ENCODE measurements around the gene CCL1.
"Not testable (repeated sequence)": the region's sequence is repeated elsewhere in the genome, so short reads cannot be mapped to it uniquely, and the experiment has no call there.

Gene CCL1

DNA sequence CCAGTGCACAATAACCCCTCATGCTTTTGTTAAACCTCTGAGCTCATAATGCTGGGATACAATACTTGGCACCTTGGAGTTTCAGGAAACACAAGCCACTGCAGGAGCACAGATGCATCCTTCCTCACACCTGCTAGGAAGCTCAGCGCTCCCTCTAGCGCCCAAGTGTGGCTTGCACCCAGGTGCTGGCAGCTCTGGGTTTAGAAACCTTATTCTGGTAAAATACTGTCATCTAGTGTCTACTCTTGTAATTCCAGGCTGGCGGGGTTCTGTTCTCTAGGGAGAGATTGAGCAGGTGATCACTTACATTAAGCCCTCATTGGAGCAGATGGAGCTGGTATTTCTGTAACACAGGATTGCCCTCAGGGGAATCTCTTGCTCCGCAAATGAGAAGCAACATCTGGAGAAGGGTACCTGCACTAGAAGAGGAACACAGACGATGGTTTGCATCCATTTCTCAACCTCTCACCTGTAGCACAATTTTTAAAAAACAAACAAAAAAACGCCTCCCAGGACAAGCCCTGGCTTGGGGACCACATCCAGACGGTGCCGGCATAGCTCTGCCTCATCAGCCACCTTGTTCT, 1.5 kb downstream of the CCL1 start:
- no peak overlapping the region for H3K4me3 ChIP-seq (ENCODE audit: low read depth, low read length)

DNA sequence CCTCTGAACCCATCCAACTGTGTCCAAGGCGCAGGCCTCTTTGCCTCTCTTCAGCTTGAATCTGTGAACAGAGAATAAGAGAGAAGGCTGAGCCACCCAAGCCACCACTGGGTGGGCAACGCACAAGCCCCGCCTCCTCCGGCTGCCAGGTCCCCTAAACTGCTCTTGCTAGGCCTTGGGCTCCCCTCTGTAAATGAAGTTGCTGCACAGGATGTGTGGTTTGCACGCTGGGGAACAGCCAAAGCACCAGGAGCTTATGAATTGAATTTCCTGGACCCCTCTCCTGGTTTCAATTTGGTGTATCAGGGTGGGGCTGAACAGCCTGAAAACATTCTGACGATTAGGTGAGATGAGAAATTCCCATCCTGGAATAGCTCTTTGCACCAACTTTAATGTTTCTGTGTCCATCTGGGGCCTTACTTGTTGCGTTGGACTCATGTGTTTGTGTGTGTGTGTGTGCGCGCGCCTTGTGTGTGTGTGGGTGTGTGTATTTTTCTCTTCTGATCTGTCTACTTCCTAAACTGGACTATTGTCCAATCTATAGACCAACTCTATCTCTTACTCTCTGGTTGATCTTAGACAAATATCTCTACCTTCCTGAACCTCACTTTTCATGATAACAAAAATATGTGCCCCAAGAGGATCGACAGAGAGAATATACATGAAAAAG, 2.3 kb downstream of the CCL1 start:
- no peak overlapping the region for H3K4me3 ChIP-seq (ENCODE audit: low read depth, low read length)

DNA sequence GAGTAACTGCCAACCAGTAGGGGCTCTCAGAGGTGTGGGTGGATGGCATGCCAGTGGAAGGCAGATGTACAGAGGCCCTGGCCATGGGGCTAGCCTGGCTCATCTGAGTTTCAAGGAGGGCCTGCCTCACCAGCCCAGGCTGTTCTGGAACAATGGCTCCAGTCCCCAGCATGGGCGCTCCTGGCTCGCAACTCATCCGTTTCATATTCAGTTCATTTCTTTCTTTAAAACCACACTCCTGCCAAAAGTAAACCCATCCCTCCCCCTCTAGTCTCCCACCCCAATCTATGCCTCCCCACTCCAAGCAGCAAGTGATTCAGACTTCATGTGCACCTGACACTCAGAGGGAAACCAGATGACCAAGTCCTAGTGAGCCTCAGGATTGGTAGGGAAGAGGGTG, 4.4 kb downstream of the CCL1 start:
- H3K4me3 ChIP-seq (ENCODE audit: low read depth, low read length), result no peak overlapping the region

DNA sequence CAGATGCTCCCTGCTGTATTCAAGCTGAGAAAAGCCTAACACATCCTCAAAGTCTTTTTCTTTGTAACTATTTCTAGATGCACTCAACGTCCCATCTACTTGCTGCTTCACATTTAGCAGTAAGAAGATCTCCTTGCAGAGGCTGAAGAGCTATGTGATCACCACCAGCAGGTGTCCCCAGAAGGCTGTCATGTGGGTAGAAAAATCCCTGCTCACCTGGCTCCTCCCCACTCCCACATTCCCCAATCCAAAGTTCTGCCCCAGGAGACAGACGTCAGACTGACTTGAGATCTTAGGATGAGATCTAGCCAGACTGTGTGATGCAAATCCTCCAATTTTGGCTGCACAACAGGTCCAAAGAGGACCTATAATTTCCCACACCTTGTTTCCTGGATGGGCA, 5.6 kb downstream of the CCL1 start:
- H3K4me3 ChIP-seq (ENCODE audit: low read depth, low read length), result no peak overlapping the region

DNA sequence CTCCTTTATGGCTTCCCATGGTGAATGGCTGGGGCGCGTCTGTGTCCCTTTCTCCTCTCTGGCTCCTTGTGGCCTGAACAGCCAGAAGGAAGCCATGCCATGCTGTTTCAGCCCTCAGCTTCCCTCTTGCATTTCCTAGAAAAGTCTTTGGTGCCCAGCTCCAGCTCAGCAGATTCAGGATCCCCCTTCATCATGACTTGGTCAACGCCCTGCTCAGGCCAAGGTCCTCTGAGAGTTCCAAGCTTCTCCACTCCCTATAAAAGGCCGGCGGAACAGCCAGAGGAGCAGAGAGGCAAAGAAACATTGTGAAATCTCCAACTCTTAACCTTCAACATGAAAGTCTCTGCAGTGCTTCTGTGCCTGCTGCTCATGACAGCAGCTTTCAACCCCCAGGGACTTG, 6.8 kb downstream of the CCL1 start, which contains the start of gene CCL13:
CCL13 (plus strand) TSS at position 287 of the 400 bp plus-strand sequence; CDS start at position 334, 47 bp downstream.
- H3K4me3 ChIP-seq (ENCODE audit: low read depth, low read length), result no peak within 1 kb of the TSS

DNA sequence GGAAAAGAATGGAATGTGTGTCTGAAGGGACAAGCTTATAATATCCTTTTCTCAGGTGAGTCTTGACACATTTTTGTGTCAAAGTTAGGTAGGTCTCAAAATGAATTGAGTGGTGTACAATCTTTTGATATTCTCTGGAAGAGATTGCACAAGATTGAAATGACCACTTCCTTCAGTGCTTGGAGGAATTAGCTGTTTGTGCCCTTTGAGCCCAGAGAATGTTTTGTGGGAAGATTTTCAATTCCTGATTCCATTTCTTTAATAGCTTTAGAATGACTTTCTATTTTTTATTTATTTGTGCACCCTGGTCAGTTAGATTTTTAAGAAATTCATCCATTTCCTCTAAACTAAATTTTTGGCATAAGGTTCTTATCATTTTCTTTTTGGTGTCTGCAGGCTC, 8.4 kb downstream of the CCL1 start:
- H3K4me3 ChIP-seq (ENCODE audit: low read depth, low read length), result no peak overlapping the region

DNA sequence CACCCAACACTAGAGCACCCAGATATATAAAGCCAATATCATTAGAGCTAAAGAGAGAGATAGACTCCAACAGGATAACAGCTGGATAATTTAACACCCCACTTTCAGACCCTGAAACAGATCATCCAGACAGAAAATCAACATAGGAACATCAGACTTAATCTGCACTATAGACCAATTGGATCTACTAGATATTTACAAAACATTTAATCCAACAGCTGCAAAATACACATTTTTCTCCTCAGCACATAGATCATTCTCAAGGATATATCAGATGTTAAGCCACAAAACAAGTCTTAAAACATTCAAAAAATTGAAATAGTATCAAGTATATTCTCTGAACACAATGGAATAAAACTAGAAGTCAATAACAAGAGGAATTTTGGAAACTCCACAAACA, 10.8 kb downstream of the CCL1 start:
- H3K4me3 ChIP-seq (ENCODE audit: low read depth, low read length), result no peak overlapping the region

DNA sequence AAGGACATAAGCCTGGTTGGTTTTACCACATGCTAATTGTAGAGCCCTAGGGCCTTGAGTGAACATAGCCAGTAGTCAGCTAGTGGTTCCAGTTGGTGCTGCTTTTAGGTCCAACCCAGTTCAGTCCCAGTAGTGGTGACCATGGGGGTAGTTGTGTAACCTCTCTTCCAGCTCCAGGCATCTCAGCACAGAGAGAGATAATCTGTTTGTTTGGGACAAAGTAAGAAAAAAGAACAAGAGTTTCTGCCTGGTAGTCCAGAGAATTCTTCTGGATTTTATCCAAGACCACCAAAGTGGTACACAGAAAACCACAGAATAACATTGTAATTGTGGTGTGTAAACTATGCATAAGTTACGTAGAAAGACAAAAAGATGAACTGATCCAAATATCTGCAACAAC, 11.9 kb downstream of the CCL1 start:
- H3K4me3 ChIP-seq (ENCODE audit: low read depth, low read length), result no peak overlapping the region

DNA sequence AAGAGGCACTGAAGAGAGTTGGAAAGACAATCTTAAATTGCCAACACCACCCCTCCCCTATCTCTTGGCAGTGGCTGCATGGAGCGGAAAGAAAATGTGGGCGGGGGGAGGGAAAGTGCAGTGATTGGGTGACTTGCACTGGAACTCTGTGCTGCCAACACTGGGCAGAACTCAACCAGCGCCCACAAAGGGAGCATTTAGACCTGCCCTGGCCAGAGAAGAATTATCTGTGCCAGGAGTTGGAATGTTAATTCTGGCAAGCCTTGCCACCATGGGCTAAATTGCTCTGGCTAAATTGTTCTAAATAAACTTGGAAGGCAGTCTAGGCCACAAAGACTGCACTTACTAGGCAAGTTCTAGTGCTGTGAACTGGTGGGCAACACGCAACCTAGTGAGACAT, 13.3 kb downstream of the CCL1 start:
- H3K4me3 ChIP-seq (ENCODE audit: low read depth, low read length), result no peak overlapping the region

DNA sequence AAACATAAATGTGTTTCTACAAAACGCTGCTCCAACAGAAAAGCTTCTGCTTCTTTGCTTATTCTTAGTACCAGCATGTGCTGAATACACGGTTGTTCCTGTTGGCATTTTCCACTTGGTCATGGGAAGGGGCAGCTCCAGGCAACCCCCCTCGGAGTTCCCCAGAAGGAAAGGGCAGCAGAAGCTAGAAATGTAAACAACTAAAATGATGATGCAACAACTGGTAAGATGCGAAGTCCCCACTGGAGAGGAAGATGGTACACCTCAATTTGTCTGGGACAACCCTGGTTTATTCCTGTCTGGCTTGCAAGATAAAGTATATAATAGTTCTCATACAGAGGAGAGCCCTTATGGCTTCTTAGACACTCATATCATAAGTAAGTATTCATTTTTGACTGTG, 16.0 kb downstream of the CCL1 start:
- no peak overlapping the region for H3K4me3 ChIP-seq (ENCODE audit: low read depth, low read length)

DNA sequence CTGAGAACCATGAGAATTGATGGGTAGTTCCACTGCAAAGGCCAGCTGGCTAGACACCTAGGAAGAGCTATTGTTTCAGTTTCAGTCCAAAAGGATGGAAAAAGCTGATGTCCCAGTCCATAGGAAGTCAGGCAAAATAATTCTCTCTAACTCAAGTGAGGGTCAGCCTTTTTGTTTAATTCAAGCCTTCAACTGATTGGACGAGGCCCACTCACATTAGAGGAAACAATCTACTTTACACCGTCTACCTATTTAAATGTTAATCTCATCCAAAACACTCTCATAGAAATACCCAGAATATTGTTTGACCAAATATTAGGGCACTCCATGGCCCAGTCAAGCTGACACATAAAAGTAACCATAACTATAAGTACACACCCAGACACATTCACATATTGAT, 21.1 kb downstream of the CCL1 start:
- no peak overlapping the region for H3K4me3 ChIP-seq (ENCODE audit: low read depth, low read length)

DNA sequence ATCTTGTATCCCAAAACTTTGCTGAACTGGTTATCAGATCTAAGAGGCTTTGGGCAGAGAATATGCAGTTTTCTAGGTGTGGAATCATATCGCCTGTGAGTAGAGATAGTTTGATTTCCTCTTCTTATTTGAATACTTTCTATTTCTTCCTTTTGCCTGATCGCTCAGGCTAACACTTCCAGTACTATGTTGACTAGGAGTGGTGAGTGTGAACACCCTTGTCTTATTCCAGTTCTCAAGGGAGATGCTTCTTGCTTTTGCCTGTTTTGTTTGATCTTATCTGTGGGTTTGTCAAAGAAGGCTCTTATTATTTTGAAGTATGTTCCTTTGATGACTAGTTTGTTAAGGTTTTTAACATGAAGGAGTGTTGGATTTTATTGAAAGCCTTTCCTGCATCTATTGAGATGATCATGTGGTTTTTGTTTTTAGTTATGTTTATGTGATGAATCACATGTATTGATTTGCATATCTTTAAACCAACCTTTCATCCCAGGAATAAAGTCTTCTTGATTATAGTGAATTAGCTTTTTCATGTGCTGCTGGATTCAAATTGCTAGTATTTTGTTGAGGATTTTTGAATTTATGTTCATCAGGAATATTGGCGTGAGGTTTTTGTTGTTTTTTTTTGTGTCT, 23.8 kb downstream of the CCL1 start:
- no peak overlapping the region for H3K4me3 ChIP-seq (ENCODE audit: low read depth, low read length)

DNA sequence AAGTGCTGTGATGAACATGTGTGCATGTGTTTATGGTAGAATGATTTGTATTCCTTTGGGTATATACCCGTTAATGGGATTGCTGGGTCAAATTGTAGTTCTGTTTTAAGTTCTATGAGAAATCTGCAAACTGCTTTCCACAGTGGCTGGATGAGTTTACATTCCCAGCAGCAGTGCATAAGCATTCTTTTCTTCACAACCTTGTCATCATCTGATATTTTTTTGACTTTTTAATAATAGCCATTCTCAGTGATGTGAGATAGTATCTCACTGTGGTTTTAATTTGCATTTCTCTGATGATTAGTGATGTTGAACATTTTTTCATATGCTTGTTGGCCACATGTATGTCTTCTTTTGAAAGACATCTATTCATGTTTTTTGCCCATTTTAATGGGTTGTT, 25.3 kb downstream of the CCL1 start:
- H3K4me3 ChIP-seq (ENCODE audit: low read depth, low read length), result no peak overlapping the region

DNA sequence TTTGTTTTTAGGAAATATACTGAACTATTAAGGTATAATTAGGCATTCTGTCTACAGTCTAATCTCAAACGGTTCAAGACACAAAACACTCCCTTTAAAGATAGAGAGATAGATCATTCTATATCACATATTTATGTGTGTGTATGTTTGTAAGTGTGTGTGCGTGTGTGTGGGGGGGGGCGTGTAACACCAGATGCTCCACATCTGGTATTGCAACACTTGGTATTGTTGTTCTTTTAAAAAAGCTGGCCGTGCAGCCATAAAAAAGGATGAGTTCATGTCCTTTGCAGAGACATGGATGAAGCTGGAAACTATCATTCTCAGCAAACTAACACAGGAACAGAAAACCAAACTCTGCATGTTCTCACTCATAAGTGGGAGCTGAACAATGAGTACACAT, 35.5 kb downstream of the CCL1 start:
- H3K4me3 ChIP-seq (ENCODE audit: low read depth, low read length), result not testable (repeated sequence)

DNA sequence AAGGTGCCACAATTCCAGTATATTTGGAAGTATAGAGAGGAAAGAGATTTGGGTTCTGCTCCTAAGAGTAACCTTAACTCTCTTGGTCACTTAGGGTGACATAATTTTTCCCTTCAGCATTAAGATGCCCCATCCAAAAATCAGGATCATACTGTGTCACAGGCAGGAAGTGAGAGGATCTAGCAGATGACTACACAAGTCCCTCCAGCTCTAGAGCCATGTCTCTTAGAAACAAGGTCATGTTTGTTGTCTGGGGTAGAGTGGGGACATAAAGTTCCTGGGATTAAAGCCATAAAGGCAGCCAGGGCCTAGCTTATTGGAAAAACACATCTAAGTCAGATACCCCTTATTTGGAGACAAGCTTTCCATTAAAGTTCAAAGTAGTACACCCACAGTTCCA, 41.1 kb downstream of the CCL1 start:
- no peak overlapping the region for H3K4me3 ChIP-seq (ENCODE audit: low read depth, low read length)

DNA sequence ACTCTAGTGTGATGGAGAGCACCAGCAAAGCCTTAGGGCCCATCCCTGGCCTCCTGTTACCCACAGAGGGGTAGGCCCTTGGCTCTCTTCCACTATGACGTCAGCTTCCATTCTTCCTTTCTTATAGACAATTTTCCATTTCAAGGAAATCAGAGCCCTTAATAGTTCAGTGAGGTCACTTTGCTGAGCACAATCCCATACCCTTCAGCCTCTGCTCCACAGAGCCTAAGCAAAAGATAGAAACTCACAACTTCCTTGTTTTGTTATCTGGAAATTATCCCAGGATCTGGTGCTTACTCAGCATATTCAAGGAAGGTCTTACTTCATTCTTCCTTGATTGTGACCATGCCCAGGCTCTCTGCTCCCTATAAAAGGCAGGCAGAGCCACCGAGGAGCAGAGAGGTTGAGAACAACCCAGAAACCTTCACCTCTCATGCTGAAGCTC, 44.0 kb downstream of the CCL1 start, which contains the start of gene CCL8:
CCL8 (plus strand) TSS at position 397 of the 445 bp plus-strand sequence. CDS start 67 bp downstream, outside the sequence.
- H3K4me3 ChIP-seq (ENCODE audit: low read depth, low read length), result no peak within 1 kb of the TSS

DNA sequence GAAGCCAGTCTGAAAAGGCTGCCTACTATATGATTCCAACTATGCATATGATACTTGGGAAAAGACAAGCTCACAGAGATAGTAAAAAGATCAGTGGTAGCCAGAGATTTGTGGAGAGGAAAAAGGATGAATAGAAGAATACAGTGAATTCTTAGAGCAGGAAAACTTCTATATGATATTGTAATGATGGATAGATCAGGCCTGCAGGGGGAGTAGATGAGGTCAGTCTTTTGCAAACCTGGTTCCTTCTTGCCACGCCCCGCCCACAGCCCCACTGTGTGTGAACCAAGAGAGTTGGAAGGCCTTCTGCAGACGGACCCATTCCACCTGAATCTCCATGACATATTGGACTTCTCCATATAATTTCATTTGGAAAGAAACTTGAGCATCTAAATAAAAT, 44.6 kb downstream of the CCL1 start:
- H3K4me3 ChIP-seq (ENCODE audit: low read depth, low read length), result no peak overlapping the region

DNA sequence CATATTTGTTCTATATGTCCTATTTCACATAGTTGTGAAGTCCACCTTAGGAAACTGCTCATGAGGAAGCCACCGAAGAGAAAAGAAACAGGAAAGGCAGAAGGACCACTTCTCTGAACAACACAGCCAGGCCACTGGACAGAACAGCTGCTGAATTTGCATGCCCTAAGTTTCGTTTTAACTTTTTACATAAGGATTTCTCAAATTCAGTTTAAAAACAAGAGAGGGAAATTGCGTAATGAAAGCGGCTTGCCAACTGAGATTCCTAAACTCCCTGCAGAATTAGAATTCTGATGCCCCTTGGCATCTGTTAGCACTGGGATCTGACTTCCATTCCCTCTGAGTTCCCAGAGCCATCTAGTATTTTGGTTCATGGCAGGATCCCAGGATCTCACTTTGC, 48.8 kb downstream of the CCL1 start:
- no peak overlapping the region for H3K4me3 ChIP-seq (ENCODE audit: low read depth, low read length)

DNA sequence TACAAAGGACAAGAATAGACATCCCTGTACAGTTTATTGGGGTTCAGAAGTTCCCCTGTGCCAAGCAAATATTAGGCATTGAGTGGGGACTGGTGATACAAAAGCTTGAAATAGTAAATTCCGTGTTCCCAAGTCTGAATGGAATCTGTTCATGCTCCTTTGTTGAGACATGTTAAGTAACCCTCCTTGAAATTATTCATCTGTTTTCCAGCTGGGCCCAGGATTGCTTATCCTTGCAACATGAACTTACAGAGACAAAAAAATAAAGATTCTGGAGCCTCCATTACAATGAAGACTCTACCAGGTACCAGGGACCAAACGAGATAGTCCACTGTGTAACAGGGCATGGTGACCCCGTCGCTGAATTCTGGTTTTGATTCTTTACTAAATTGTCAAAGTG, 49.9 kb downstream of the CCL1 start:
- H3K4me3 ChIP-seq (ENCODE audit: low read depth, low read length), result no peak overlapping the region

DNA sequence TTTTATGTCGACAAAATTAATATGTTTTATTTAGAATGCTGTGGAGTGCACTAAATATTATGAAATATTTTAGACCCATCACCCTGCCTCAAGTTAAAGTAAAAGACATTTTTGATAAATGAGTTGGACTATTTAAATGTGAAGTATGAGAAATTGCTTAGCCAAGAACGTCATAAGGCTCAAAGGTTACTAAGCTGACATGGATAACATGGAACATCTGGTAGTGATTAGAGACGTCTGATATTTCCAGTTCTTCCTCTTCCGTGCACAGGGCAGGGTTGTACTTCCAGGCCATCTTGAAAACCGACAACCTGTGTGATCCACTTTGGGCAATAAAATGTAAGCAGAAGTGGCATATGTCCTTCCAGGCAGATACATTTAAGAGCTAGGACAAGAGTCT, 51.0 kb downstream of the CCL1 start:
- H3K4me3 ChIP-seq (ENCODE audit: low read depth, low read length), result no peak overlapping the region

DNA sequence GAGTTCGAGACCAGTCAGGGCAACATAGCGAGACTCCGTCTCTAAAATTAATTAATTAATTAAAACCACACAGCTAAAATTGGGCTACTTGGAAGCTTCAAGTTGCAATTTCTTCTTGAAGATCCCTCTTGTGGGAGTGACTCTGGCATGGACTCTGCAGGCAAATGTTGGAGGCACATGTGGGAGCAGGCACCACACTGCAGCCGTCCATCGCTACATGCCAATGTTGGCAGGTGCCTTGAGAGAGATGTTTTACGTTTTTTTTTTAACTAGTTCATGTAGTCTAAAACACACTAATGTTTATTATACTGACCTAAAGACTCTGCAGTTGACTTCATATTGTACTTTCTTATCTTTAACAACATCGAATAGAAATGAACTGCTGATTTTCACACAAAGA, 51.7 kb downstream of the CCL1 start:
- no peak overlapping the region for H3K4me3 ChIP-seq (ENCODE audit: low read depth, low read length)
